ENCODE data around the gene COMMD3.

COMMD3 gene

DNA sequence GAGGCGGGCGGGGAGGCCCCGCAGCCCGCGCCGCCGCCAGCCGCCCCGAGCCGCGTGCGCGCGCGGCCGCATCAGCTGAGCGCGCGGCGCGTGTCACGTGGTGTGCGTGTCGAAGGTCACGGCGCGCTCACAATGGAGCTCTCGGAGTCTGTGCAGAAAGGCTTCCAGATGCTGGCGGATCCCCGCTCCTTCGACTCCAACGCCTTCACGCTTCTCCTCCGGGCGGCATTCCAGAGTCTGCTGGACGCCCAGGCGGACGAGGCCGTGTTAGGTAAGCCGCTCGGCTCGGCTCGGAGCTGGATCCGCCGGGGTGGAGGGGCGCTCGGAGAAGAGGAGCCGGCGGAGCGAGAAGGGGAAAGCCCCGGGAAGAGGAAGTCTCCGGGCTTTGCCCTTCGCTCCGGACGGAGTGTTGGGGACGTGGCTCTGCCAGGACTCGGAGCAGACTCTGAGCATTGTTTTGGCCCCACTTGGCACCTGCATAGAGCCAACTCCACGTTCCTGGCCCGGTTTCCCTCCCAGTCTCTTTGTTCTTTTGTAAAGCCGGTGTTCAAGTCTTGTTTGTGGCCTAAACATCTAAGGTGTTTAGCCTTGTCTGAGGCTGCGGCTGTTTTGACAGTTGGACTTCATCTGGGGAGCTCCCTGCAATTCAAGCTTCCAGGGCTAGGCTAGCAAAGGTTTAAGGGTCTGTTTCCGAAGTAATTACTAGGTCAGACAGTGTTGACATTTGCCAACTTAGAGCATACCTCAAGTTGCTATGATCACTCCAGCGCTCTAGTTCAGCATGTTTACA, at the start of gene COMMD3:
COMMD3 (plus strand) TSS at position 103 of the 790 bp plus-strand sequence; CDS start at position 133, 30 bp downstream.
- Histone ChIP-seq H3K4me3 (ENCODE audit: low read depth, low read length) (peak within 1 kb of the TSS; percentile 69), H3K4me1 (ENCODE audit: control insufficient read depth, insufficient read depth, low read length) (peaks cover 8% of the 10 kb centered on the region), H3K9me3 (ENCODE audit: control insufficient read depth, insufficient read depth, low read length) (no peaks in the 10 kb centered on the region), H3K27me3 (ENCODE audit: control insufficient read depth, insufficient read depth, low read length) (peaks cover 73% of the 10 kb centered on the region), H3K36me3 (ENCODE audit: control insufficient read depth, insufficient read depth, low read length) (no peaks in the 10 kb centered on the region), H3K9ac (ENCODE audit: low read depth, low read length) (no peak within 1 kb of the TSS)

DNA sequence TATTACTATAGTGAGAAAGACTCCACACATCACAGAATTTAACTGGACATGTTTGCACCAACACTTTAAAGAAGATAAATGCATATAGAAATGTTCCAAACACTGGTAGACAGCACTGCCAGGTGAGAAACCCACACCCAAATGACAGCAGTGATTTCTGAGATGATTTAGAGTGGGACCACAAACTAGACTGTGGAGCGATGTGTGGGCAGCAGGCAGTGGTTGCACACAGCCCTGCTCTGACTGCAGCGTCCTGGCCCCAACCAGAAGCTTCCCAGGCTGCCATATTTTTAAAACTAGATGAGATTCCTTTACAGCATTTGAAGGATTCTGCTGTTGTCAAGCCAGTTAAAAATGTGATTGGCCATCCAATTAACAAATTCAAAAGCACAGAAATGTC, 47.7 kb upstream of the COMMD3 start:
- H3K4me1 ChIP-seq (ENCODE audit: control insufficient read depth, insufficient read depth, low read length), result no peaks in the 10 kb centered on the region
- no peaks in the 10 kb centered on the region for H3K9me3 ChIP-seq (ENCODE audit: control insufficient read depth, insufficient read depth, low read length)
- no peak overlapping the region for H3K9ac ChIP-seq (ENCODE audit: low read depth, low read length)
- no peaks in the 10 kb centered on the region for H3K27me3 ChIP-seq (ENCODE audit: control insufficient read depth, insufficient read depth, low read length)
- no peak overlapping the region for H3K4me3 ChIP-seq (ENCODE audit: low read depth, low read length)
- no peaks in the 10 kb centered on the region for H3K36me3 ChIP-seq (ENCODE audit: control insufficient read depth, insufficient read depth, low read length)

DNA sequence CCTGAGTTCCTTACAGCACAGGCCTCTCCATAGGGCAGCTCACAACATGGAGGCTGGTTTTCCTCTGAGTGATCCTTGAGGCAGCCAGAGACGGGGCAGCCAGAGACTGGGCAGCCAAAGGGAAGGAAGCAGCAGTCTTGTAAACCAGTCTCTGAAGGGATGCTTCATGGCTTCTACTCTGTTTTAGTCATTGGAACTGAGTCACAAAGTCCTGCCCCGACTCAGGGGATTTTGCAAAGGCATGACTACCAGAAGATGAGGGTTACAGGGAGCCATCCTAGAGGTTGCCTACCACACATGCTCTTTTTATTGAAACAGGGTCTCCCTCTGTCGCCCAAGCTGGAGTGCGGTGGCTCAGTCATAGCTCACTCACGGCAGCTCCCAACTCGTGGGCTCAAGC, 44.4 kb upstream of the COMMD3 start:
- Histone ChIP-seq H3K36me3 (ENCODE audit: control insufficient read depth, insufficient read depth, low read length) (no peaks in the 10 kb centered on the region), H3K4me3 (ENCODE audit: low read depth, low read length) (no peak overlapping the region), H3K9ac (ENCODE audit: low read depth, low read length) (no peak overlapping the region), H3K9me3 (ENCODE audit: control insufficient read depth, insufficient read depth, low read length) (no peaks in the 10 kb centered on the region), H3K4me1 (ENCODE audit: control insufficient read depth, insufficient read depth, low read length) (no peaks in the 10 kb centered on the region), H3K27me3 (ENCODE audit: control insufficient read depth, insufficient read depth, low read length) (no peaks in the 10 kb centered on the region)

DNA sequence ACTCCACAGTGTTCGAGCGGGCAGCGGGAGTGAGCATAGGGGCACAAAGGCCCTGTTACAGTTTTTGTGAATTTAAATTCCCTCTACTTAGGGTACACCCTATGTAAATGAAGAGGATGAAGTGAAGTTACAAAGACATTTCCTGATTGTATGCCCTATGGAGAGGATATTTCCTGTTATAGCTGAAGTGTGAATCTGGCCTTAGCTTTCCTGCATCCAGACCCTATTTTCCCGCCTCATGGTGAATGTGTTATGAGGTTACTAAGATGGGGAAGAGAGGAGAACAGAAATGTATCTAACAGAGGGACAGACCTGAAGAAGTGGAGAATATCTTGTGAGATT, 37.8 kb upstream of the COMMD3 start:
- peaks cover 15% of the 10 kb centered on the region for H3K4me1 ChIP-seq (ENCODE audit: control insufficient read depth, insufficient read depth, low read length)
- no peaks in the 10 kb centered on the region for H3K27me3 ChIP-seq (ENCODE audit: control insufficient read depth, insufficient read depth, low read length)
- no peaks in the 10 kb centered on the region for H3K36me3 ChIP-seq (ENCODE audit: control insufficient read depth, insufficient read depth, low read length)
- H3K9me3 ChIP-seq (ENCODE audit: control insufficient read depth, insufficient read depth, low read length), result no peaks in the 10 kb centered on the region
- no peak overlapping the region for H3K4me3 ChIP-seq (ENCODE audit: low read depth, low read length)
- no peak overlapping the region for H3K9ac ChIP-seq (ENCODE audit: low read depth, low read length)

DNA sequence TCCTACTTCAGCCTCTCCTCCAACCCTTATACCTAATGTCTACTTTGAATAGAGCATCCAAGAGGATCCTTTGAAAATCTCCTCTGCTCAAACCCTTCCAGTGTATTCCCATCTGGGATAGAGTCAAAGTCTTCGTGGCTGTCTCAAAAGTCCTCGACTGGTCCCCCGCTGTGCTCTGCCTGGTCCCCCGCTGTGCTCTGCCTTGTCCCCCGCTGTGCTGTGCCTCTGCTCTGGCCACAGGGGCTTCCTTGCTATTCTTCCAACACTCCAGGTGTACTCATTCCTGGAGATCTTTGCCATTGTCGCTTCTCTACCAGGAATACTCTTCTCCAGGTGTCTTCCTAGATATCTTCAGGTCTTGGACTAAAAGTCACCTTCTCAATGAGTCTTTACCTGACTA, 36.1 kb upstream of the COMMD3 start:
- Histone ChIP-seq H3K27me3 (ENCODE audit: control insufficient read depth, insufficient read depth, low read length) (no peaks in the 10 kb centered on the region), H3K4me3 (ENCODE audit: low read depth, low read length) (no peak overlapping the region)

DNA sequence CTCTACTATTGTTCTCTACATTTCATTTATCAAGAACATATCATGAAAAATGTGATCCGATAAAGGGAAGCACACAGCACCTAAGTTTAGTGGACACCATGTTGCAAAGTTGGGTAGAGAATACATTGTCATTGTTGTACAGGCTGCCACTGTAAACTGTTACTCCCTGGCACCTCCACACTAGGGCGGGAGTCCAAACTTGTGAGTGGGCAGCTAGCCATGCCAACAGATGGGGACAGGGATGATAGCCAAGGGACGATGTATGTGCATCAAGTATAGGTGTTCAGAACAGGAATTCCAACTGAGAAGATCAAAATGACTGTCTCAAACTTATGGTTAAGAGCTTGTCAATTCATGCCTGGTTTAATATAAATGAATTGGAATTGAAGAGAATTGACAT, 31.1 kb upstream of the COMMD3 start:
- Histone ChIP-seq H3K36me3 (ENCODE audit: control insufficient read depth, insufficient read depth, low read length) (no peaks in the 10 kb centered on the region), H3K4me3 (ENCODE audit: low read depth, low read length) (no peak overlapping the region), H3K27me3 (ENCODE audit: control insufficient read depth, insufficient read depth, low read length) (no peaks in the 10 kb centered on the region), H3K4me1 (ENCODE audit: control insufficient read depth, insufficient read depth, low read length) (no peaks in the 10 kb centered on the region), H3K9me3 (ENCODE audit: control insufficient read depth, insufficient read depth, low read length) (no peaks in the 10 kb centered on the region), H3K9ac (ENCODE audit: low read depth, low read length) (no peak overlapping the region)

More for the DNA sequence above, 36.1 kb upstream of the COMMD3 start:
- no peak overlapping the region for H3K9ac ChIP-seq (ENCODE audit: low read depth, low read length)
- no peaks in the 10 kb centered on the region for H3K36me3 ChIP-seq (ENCODE audit: control insufficient read depth, insufficient read depth, low read length)
- no peaks in the 10 kb centered on the region for H3K9me3 ChIP-seq (ENCODE audit: control insufficient read depth, insufficient read depth, low read length)
- peaks cover 15% of the 10 kb centered on the region for H3K4me1 ChIP-seq (ENCODE audit: control insufficient read depth, insufficient read depth, low read length)

DNA sequence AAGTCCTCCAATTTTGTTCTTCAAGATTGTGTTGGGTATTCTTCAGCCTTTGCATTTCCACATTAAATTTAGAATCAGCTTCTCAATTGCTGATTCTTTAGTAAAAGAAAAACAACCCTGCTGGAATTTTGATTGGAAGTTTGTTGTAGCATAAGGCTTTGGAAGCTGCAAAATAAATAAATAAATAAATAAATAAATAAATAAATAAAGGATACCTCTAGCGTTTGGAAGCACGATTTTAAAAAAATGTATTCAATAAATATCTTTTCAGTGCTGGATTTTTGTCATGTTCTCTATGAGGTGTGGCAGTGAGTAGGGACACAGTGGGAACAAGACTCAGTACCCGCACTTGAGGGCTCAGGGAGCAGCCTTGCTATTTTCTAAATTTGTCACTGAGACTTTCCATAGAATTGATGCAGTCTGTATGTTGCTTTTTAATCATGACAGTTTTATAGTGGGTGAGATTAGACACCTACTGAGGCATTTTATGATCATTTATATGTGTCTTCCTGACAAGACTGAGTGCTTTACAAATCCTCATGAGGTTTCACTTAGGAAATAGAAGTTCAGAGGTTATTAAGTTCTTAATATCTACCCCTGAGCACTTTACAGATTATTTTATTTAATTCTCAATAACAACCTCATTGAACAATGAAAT, 22.3 kb upstream of the COMMD3 start:
- Histone ChIP-seq H3K4me1 (ENCODE audit: control insufficient read depth, insufficient read depth, low read length) (no peaks in the 10 kb centered on the region), H3K9me3 (ENCODE audit: control insufficient read depth, insufficient read depth, low read length) (no peaks in the 10 kb centered on the region), H3K9ac (ENCODE audit: low read depth, low read length) (no peak overlapping the region), H3K36me3 (ENCODE audit: control insufficient read depth, insufficient read depth, low read length) (no peaks in the 10 kb centered on the region), H3K27me3 (ENCODE audit: control insufficient read depth, insufficient read depth, low read length) (no peaks in the 10 kb centered on the region), H3K4me3 (ENCODE audit: low read depth, low read length) (no peak overlapping the region)

DNA sequence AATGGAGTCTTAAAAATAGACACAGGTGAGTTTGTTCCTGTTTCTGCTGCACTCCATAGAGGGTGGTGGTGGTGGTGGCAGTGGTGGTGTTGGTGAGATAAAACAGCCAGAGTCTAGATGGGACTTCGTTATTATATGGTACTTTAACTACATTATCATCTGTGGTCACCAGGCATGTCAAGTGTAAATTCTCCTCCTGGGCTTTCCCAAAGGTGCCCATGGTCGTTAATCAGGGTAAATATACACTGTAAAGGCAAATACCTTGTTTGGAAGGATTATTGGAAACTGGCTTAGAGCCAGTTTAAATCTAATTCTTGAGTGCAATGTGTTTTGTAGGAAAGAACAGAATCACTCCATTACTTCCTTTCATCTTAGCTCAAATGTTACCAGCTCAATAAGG, 21.5 kb upstream of the COMMD3 start:
- H3K9me3 ChIP-seq (ENCODE audit: control insufficient read depth, insufficient read depth, low read length), result no peaks in the 10 kb centered on the region
- no peaks in the 10 kb centered on the region for H3K27me3 ChIP-seq (ENCODE audit: control insufficient read depth, insufficient read depth, low read length)
- no peaks in the 10 kb centered on the region for H3K4me1 ChIP-seq (ENCODE audit: control insufficient read depth, insufficient read depth, low read length)
- H3K36me3 ChIP-seq (ENCODE audit: control insufficient read depth, insufficient read depth, low read length), result no peaks in the 10 kb centered on the region
- no peak overlapping the region for H3K4me3 ChIP-seq (ENCODE audit: low read depth, low read length)
- H3K9ac ChIP-seq (ENCODE audit: low read depth, low read length), result no peak overlapping the region

DNA sequence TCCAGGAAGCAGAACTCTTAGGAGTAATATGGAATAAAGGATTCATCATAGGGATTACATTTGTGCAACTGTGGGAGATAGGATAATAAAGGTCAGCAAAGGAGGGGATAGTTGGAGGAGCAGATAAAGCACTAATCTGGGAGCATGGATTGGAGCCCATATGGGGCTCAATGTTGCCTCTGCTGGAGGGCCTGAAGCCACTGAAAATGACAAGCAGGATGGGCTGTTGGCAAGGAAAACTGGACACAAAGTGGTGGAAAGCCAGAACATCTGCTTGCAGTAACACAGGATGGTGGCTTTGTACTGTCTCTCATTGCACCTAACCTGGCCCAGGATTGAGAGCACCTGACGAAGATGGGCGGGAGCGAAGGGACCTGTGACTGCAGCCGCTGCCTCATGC, 15.0 kb upstream of the COMMD3 start:
- no peak overlapping the region for H3K4me3 ChIP-seq (ENCODE audit: low read depth, low read length)
- no peak overlapping the region for H3K9ac ChIP-seq (ENCODE audit: low read depth, low read length)
- no peaks in the 10 kb centered on the region for H3K9me3 ChIP-seq (ENCODE audit: control insufficient read depth, insufficient read depth, low read length)
- H3K27me3 ChIP-seq (ENCODE audit: control insufficient read depth, insufficient read depth, low read length), result no peaks in the 10 kb centered on the region
- H3K4me1 ChIP-seq (ENCODE audit: control insufficient read depth, insufficient read depth, low read length), result no peaks in the 10 kb centered on the region
- no peaks in the 10 kb centered on the region for H3K36me3 ChIP-seq (ENCODE audit: control insufficient read depth, insufficient read depth, low read length)

DNA sequence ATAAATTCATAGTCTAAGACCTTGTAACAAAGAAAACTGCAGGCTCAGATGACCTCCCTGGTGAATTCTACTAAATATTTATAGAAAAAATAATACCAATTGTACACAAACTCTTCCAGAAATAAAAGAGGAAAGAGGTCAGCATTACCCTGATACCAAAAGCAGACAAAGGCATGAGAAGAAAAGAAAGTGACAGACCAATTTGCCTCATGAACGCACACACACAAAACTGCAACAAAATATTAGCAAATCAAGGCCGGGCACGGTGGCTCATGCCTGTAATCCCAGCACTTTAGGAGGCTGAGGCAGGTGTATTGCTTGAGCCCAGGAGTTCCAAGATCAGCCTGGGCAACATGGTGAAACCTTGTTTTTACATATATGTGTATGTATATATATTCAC, 12.7 kb upstream of the COMMD3 start:
- no peaks in the 10 kb centered on the region for H3K36me3 ChIP-seq (ENCODE audit: control insufficient read depth, insufficient read depth, low read length)

DNA sequence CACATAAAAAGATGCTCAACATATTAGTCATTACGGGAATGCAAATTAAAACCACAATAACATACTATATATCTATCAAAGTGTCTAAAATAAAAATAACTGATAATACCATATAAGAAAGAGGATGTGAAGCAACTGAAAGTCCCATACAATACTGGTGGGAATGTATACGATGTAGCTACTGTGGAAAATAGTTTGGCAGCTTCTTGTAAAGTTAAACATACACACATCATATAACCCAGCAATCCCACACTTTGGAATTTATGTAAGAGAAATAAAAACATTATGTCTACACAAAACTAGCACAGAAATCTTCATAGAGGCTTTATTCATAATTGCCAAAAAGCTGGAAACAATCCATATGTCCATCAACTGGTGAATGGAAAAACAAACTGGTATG, 10.5 kb upstream of the COMMD3 start:
- H3K9me3 ChIP-seq (ENCODE audit: control insufficient read depth, insufficient read depth, low read length), result no peaks in the 10 kb centered on the region
- H3K9ac ChIP-seq (ENCODE audit: low read depth, low read length), result no peak overlapping the region
- no peaks in the 10 kb centered on the region for H3K36me3 ChIP-seq (ENCODE audit: control insufficient read depth, insufficient read depth, low read length)
- H3K27me3 ChIP-seq (ENCODE audit: control insufficient read depth, insufficient read depth, low read length), result peaks cover 2% of the 10 kb centered on the region
- no peak overlapping the region for H3K4me3 ChIP-seq (ENCODE audit: low read depth, low read length)
- no peaks in the 10 kb centered on the region for H3K4me1 ChIP-seq (ENCODE audit: control insufficient read depth, insufficient read depth, low read length)

More for the DNA sequence above, 12.7 kb upstream of the COMMD3 start:
- Histone ChIP-seq H3K4me1 (ENCODE audit: control insufficient read depth, insufficient read depth, low read length) (no peaks in the 10 kb centered on the region), H3K27me3 (ENCODE audit: control insufficient read depth, insufficient read depth, low read length) (no peaks in the 10 kb centered on the region), H3K9ac (ENCODE audit: low read depth, low read length) (no peak overlapping the region), H3K9me3 (ENCODE audit: control insufficient read depth, insufficient read depth, low read length) (no peaks in the 10 kb centered on the region), H3K4me3 (ENCODE audit: low read depth, low read length) (no peak overlapping the region)

DNA sequence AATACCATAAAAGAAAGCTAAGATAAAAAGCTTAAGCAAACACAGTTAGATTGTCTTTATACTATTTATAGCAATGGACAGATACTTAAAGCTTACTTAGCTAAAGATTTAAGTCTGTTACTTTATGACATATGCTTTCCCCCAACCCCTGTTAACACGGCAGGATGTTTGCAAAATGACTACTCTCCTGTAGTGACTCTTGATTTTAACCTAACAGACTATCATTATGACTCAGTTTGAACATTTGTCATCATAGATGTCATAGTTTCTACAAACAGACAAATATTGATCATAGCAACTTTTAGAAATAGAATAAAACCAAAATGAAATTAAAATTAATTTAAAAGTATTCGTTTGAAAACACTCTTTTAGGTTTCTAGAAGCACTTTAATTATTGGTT, 7.8 kb upstream of the COMMD3 start:
- Histone ChIP-seq H3K4me1 (ENCODE audit: control insufficient read depth, insufficient read depth, low read length) (no peaks in the 10 kb centered on the region), H3K36me3 (ENCODE audit: control insufficient read depth, insufficient read depth, low read length) (no peaks in the 10 kb centered on the region), H3K4me3 (ENCODE audit: low read depth, low read length) (no peak overlapping the region), H3K9me3 (ENCODE audit: control insufficient read depth, insufficient read depth, low read length) (no peaks in the 10 kb centered on the region), H3K9ac (ENCODE audit: low read depth, low read length) (no peak overlapping the region), H3K27me3 (ENCODE audit: control insufficient read depth, insufficient read depth, low read length) (peaks cover 20% of the 10 kb centered on the region)

Data from iPS-15b (cell line).